ENCODE measurements around the gene FAM20C. TPM values are rescaled to one million over a fixed set of nuclear protein-coding genes. Genes with fewer than 3 reads are reported as not detected.

Gene FAM20C
- total RNA-seq, 1 donor from 2014 or later: 22.1 TPM

DNA sequence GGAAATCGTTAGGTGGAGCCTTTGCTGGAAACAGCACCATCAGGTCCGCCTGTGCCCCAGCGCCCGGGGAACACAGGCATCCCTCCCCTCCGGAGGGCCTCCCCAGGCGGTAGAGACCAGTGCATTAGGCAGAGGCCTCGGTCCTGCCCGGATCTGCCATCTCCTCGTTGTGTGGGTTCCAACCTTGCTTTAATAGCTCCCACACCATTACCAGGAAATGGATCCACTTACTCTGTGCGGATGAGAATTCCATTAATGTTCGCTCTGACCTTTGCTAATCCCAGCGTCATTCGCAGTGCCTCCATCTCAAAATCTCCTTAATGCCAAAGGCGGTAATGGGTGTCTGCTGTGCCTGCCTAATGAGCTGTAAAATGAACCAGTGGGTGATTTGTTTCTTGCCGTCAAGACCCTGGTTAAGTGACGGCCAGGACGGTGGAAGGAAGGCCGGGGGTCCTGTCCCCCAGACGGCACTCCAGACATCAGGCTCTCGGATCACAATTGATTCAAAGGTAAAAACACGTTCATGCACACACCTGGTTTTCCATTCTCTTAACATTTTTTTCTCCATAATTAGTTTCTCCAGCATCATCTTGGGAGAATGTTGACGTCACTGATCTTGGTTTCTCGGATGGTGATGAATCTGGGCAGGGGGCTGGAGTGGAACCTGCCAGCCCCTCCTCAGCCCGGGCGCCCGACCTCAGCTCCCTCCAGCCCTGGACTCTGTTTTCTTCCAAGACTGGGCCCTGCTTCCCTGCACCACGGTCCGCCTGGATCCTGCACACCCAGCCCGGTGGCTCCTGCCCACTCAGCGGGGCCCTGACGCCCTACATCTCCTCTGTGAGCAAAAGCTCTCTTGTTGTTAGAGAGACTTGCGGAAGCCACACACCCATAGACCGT, 22.8 kb upstream of the FAM20C start:
- no peak for DNase-seq (ENCODE audit: extremely low spot score in 2 of 2)
- Histone ChIP-seq H3K27me3 (no peaks in the 10 kb centered on the region), H3K4me3 (no peak overlapping the region), H3K27ac (no peak overlapping the region), H3K36me3 (no peaks in the 10 kb centered on the region), H3K4me1 (no peaks in the 10 kb centered on the region), H3K9me3 (no peaks in the 10 kb centered on the region)
- intact Hi-C loops (cut with DNase I): no loop called here
- TF ChIP-seq, protein P1, sequence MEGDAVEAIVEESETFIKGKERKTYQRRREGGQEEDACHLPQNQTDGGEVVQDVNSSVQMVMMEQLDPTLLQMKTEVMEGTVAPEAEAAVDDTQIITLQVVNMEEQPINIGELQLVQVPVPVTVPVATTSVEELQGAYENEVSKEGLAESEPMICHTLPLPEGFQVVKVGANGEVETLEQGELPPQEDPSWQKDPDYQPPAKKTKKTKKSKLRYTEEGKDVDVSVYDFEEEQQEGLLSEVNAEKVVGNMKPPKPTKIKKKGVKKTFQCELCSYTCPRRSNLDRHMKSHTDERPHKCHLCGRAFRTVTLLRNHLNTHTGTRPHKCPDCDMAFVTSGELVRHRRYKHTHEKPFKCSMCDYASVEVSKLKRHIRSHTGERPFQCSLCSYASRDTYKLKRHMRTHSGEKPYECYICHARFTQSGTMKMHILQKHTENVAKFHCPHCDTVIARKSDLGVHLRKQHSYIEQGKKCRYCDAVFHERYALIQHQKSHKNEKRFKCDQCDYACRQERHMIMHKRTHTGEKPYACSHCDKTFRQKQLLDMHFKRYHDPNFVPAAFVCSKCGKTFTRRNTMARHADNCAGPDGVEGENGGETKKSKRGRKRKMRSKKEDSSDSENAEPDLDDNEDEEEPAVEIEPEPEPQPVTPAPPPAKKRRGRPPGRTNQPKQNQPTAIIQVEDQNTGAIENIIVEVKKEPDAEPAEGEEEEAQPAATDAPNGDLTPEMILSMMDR (IDR thresholded peaks at IDR 0.05): no peak
- TF ChIP-seq POLR2AphosphoS5 (IDR thresholded peaks at IDR 0.05; ENCODE audit: insufficient read depth in 1 of 2, low read depth in 1 of 2) (no peak), POLR2A (IDR thresholded peaks at IDR 0.05) (no peak)

DNA sequence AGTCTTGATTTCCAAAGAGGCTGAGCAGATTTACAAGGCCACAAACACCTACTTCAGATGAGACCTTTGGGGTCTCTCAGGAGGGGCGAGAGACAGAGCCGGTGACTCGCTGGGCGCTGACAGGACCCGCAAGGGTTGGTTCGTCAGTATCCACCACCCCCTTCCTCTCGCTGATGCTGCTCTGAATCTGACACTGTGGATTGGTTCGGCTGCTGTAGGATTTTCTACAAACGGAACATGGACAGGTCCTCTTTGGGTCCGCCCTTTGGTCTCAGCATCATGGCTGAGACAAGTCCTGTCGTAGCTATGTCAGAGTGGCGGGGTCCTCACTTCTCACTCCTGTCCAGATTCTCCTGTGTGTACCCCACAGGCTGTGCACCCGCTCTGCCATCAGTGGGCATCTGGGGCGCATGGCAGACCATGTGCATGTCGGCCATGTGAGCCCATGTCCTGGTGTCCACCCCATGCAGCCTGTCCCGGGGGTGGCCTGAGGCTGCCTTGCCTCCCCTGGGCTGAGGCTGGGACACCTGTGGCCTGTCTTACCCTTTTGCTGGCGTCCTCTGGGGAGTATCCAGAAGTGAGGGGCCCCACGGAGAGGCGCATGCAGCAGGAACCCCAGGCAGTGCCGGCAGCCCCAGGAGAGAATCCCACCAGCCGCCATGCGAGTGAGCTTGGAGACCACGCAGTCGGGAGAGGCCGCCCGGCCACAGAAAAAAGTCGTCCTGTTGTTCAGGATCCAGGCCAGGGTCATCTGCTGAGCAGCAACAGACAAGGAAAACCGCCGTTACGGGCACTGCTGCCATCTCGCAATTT, 21.6 kb upstream of the FAM20C start:
- H3K4me1 ChIP-seq: no peaks in the 10 kb centered on the region
- H3K4me3 ChIP-seq: no peak overlapping the region
- no peaks in the 10 kb centered on the region for H3K9me3 ChIP-seq
- H3K27me3 ChIP-seq: no peaks in the 10 kb centered on the region
- no peaks in the 10 kb centered on the region for H3K36me3 ChIP-seq
- TF ChIP-seq POLR2AphosphoS5 (IDR thresholded peaks at IDR 0.05; ENCODE audit: insufficient read depth in 1 of 2, low read depth in 1 of 2) (no peak), POLR2A (IDR thresholded peaks at IDR 0.05) (no peak)
- TF ChIP-seq, protein P1 (IDR thresholded peaks at IDR 0.05): no peak
- no peak overlapping the region for H3K27ac ChIP-seq
- DNase-seq (ENCODE audit: extremely low spot score in 2 of 2): no peak
- intact Hi-C loops (cut with DNase I): no loop called here

GRCh38 chr7:171364-171904, 20.9 kb upstream of the FAM20C start:
- Histone ChIP-seq H3K27ac (no peak overlapping the region), H3K4me1 (no peaks in the 10 kb centered on the region), H3K27me3 (no peaks in the 10 kb centered on the region), H3K36me3 (no peaks in the 10 kb centered on the region), H3K9me3 (no peaks in the 10 kb centered on the region), H3K4me3 (no peak overlapping the region)
- no peak for DNase-seq (ENCODE audit: extremely low spot score in 2 of 2)
- TF ChIP-seq, protein P1 (IDR thresholded peaks at IDR 0.05): no peak
- TF ChIP-seq POLR2AphosphoS5 (IDR thresholded peaks at IDR 0.05; ENCODE audit: insufficient read depth in 1 of 2, low read depth in 1 of 2): no peak
- intact Hi-C loops (cut with DNase I): no loop called here

DNA sequence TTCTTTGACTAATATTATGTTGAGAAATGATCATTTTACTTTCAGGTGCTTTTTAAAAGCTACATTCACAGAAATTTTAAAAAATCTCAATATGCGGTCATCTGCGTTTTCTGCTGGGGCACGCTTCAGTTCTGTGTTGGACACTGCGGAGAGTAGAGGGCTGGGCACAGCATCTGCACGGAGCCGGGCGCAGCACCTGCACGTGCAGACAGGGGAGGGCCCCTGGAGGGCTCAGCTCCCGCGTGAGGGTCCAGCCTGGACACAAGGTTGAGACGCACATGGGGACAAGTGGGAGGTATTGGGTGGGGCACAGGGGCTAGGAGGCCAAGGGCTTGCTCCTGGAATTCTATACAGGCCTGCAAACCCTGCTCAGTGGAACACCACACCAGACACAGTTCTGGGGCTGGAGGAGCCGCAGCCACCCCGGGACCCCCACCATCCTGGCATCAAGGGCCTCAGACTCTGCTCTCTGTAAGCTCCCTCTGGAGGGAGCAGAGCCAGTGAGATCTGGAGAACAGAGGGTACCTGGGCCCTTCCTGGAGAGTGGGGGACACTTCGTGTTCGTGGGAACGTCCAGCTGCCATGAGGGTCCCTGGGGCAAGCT, 20.4 kb upstream of the FAM20C start:
- intact Hi-C loops (cut with DNase I): no loop called here
- no peak for TF ChIP-seq POLR2AphosphoS5 (IDR thresholded peaks at IDR 0.05; ENCODE audit: insufficient read depth in 1 of 2, low read depth in 1 of 2)
- TF ChIP-seq POLR2A (IDR thresholded peaks at IDR 0.05): no peak
- TF ChIP-seq, protein P1 (IDR thresholded peaks at IDR 0.05): no peak

More for the DNA sequence above, 20.4 kb upstream of the FAM20C start:
- no peaks in the 10 kb centered on the region for H3K9me3 ChIP-seq
- DNase-seq (ENCODE audit: extremely low spot score in 2 of 2): no peak
- H3K4me3 ChIP-seq: no peak overlapping the region
- no peaks in the 10 kb centered on the region for H3K4me1 ChIP-seq
- no peak overlapping the region for H3K27ac ChIP-seq
- H3K27me3 ChIP-seq: no peaks in the 10 kb centered on the region
- H3K36me3 ChIP-seq: no peaks in the 10 kb centered on the region
